HG02938 (cell line): Measurements from ENCODE around the gene RPP25L.
"Not testable (repeated sequence)": the region's sequence is repeated elsewhere in the genome, so short reads cannot be mapped to it uniquely, and the experiment has no call there.

Experiments used
- ATAC-seq: cut with Tn5 transposase; IDR thresholded peaks from one replicate; pipeline ENCODE4 v1.9.1; 2021; ENCODE audit warnings: mild to moderate bottlenecking, moderate library complexity; ENCODE audit not compliant: unreplicated experiment

Gene RPP25L, protein sequence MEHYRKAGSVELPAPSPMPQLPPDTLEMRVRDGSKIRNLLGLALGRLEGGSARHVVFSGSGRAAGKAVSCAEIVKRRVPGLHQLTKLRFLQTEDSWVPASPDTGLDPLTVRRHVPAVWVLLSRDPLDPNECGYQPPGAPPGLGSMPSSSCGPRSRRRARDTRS

DNA sequence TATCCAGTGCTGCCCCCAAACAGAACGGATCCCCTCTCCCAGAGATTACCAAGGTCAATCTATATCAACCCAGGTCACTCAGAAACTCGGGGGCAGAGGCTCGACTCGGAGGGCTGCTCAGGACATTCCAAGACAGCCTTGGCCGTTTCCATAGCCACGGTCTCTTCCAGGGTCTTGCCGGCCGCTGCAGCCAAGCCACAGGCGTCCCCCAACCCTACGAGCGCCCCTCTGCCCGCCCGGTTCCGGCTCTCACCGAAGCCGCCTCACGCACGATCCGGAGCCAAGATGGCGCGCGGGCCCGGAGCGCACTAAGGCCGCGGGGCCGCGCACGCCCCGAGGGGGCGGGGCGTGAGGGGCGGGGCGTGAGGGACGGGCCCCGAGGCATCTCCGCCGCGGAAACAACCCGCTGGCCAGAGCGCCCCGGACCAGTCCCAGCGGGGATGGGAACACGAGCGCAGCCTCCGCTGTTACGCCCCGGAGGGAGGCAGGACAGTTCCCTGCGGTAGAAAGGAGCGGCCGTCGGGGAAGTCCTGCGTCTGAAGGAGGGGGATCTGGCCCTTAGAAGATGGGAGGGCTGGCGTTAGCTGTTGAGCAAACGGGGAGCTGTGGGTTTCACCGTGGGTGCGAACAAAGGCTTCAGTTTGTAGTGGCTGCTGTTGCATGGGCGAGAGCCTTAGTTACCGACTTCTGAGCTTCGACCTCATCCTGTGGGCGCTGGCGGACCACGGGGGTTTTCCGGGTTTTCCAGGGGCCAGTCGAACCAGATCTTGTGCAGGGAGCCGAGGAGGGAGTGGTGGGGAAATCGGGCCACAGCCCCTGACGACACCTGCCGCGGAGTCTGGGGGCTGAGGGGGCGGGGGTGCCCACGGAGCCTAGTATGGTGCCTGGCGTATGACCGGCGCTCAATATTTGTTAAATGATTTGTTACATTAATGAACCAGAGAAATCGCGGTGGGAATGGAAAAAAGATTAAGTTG, at the start of gene RPP25L:
Gene RPP25L, minus strand, starts transcription at position 287 of the 977 bp plus-strand sequence. CDS start 801 bp downstream, outside the sequence.
- peak; percentile 51 for ATAC-seq

DNA sequence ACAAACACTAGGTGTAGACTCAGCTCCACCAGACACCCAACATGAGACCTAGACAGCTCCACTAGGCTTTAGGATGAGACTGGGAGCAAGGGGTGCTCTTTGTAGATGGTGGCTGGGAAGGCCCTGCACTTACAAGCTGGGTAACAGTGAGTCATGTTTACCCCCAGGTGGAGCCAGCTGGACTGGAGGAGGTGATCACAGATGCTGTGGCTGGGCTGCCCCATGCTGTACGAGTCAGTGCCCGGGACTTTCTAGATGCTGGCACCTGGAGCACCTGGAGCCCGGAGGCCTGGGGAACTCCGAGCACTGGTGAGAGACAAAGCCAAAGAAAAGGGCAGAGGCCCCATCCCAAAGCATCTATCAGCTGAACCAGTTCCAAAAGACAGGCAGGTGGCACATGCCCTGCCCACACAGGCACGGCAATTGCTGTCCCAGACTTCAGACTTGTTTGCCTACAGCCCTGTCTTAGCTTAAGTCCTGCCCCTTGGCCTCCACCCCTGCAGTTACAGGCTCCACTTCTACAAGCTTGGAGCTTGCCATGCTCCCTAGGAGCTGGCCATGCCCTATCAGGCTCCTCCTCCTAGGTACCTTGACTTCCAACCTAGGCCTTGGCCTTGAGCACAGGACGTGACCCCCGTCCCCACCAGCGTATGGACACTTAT, 47.8 kb upstream of the RPP25L start:
- ATAC-seq, result no peak

DNA sequence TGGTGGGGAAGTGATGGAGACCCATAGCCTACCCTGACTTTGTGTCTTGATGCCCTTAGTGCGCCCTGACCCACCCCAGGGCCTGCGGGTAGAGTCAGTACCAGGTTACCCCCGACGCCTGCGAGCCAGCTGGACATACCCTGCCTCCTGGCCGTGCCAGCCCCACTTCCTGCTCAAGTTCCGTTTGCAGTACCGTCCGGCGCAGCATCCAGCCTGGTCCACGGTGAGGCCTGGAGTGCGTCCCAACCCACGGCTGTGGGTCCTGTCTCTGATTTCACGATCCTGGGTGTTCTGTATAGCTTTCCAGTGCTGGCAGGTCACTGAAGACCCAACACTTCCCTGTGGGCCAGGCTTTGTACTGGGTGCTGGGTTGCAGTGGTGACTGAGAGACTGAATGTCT, 46.6 kb upstream of the RPP25L start:
- no peak for ATAC-seq

DNA sequence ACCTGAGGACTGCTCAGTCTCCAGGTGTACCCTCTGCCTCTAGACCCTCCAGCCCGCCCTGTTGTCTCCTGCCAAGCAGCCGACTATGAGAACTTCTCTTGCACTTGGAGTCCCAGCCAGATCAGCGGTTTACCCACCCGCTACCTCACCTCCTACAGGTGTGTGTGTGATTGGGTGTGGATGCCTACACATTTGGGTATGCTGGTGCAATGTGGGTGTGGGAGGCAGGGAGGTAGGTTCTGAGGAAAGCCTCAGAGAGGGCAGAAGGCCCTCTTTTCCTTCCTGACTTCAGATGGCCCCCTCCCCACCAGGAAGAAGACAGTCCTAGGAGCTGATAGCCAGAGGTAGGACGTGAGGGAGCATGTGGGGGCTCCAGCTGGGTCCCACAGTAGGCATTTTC, 45.1 kb upstream of the RPP25L start:
- no peak for ATAC-seq

DNA sequence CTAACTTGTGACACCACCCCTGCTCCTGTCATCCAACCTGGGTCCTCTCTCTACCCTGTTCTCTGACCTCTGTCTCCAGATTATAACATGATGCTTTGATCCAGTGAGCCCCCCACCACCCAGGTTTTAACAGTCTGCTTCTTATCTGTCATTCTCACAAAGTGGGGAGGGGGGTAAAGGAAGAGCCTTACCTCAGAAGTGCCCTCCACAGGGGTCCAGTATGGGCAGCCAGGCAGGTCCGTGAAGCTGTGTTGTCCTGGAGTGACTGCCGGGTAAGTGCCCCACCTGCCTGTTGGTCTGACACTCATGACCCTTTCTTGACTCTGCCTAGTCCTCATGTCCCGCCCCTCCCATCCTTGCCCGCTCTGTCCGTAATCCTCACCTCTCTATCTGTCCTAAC, 43.5 kb upstream of the RPP25L start:
- no peak for ATAC-seq

DNA sequence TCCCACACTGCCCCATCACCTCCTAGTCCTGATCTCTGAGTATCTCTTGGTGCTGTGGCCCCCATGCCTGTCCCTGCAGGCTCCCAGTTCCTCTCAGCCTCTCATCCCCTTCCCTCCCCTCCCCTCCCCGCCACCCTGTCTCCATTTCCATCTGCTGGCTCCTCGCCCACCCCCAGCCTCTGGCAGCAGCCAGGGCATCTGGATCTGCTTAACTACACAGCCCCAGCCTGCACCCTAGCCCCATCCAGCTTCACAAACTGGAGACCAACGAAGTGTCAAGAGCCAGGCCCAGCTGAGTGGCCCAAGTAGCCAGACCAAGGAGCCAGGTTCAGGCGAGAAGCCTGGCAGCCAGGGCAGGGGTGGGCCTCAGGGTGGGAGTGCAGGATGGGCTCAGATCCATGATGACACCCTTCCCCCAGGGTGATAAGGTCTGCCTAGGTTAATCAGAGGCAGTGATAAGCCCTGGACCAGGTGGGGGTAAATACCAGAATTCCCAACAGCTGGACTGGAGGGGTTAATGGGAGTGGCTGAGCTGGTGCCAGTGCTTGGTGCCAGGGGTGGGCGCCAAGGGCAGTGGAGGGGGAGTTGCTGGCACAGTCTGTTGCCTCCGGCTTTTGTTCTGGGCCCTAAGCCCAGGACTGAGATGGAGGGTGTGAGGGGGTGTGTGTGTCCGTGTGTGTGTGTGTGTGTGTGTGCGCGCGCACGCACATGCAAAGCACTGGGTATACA, 42.6 kb upstream of the RPP25L start:
- no peak for ATAC-seq

DNA sequence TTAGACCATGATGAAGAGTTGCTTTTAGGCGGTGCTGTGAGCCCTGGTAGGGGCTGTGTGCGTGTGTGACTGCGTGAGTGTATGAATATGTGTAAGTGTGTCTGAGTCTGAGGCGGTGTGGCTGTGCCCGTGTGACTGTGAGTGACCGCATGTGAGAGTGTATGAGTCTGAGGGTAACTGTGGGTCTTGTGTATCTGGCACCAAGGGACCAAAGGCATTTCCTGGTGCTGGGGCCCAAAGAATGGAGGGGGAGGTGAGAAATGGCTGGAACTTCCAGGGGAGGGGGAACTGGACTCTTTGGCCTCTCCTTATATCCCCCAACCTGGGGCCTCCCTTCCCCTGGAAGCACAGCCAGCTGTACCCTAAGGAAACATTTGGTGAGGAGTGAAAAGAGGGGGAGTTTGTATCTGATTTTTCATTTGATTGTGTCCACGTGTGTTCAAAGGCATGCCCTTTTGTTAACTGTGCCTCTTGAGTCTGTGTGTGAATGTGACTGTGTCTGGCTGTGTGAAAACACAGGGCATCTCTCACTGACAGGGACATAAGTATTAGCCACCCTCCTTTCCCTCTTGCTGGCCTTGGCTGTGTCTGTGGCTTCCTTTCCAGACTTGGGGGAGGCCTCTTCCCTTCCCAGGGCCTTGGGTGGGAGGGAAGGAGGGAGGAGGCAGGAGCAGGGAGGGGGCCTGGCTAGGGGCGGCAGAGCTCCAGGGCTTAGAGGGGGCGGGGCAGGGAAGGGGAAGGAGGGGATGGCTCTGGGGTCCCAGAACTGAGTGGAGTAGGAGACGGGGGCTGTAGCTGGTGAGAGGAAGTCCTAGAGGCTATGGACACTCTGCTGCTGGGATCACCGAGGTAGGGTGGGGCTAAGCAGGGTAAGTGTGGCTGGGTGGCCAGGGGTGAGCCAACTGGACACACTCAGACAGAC, 41.5 kb upstream of the RPP25L start:
- ATAC-seq, result no peak

DNA sequence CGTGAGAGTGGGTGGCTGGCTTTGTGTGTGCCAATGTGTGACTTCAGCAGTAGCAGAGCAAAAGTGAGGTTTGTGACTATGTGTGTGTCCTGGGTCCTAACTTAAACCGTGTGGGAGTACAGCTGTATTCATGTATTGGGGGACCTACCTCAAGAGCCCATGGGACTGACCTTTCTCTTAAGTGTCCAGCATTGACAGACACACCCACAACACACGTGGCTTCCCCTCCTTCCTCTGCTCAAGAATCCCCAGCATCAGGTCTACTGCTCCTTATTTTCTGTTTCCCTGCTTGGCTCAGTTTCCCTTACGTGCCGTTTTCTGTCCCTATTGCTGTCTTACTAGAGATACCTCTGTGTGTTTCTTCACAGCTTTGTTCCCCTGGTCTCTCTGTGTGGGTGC, 40.7 kb upstream of the RPP25L start:
- no peak for ATAC-seq

DNA sequence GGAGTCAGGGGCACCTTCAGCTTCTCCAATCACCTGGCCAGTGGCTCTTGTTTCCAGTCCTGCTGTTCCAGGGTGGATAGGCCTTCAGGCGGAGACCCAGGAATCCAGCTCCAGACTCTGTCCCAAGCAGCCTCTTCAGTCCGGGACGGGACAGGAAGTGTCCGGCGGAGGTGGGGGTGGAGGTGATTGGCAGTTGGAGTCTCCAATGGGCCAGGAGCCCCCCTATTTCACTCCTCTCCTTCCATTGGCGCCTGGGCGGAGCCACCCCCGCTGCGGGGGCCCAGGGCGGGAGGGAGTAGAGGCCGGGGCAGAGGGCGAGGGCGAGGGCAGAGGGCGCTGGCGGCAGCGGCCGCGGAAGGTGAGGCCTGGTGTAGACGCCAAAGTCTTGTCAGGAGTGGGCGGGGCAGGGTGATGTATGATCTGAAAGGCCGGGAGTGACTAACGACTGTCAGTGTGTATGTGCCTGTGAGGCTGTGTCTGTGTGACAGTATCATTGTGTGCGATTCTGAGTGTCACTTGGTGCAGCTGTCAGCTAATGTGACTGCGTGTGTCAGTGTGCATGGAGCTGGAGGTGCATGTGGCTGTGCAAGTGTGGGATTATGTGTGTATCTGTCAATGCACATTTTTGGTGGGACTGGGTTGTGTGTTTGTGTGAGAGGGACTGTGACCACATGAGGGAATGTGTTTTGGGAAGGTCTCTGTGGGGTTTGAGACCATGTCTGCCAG, 40.1 kb upstream of the RPP25L start, which contains the start of gene IL11RA:
Gene IL11RA, plus strand, starts transcription at position 310 of the 726 bp plus-strand sequence. CDS start 3,033 bp downstream, outside the sequence.
- ATAC-seq, result no peak

DNA sequence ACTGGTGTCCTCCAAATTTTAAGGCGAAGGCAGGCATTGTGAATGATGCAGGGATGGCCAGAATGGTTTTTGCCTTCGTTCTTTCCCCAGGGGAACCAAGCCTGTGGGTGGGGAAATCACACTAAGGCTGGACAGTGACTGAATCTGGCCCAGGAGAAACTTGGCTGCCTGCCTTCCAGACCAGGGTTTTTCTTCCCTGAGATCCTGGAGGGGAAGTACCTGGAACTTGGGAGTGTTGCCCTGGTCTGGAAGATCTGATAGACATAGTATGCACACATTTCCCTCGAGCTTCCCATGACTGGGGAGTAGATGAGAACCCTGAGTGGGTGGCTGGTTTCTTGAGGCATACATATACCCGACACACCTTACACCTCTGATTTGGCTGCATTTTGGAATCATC, 39.4 kb upstream of the RPP25L start:
- ATAC-seq, result no peak

DNA sequence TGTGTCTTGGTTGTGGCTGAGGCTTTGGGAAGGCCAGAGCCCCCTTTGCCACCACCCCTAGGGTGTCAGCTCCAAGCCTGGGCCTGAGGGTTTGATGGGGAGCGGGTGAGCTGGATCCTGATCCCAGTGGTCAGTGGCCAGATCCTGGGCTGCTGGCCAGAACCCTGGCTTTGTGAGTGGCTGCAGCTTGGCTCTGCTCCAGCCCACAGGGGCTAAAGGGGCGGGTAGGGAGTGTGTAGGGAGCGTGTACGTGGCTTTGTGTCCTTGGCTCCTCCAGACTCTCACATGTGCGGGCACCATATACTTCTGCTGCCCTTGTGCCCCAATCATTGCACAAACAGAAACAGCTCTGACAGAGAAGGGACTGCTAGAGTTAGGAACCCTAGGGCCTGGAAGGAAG, 38.9 kb upstream of the RPP25L start:
- no peak for ATAC-seq

DNA sequence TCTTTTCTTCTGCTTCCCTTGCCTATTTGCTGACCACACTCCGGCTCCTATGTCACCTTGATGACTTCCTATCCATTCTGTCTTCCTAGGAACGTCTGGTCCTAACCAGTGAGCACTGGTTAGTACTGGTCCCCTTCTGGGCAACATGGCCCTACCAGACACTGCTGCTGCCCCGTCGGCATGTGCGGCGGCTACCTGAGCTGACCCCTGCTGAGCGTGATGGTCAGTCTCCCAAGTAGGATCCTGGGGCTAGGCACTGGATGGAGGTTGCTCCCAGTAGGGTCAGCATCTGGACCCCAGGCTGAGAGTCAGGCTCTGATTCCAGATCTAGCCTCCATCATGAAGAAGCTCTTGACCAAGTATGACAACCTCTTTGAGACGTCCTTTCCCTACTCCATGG, 36.8 kb upstream of the RPP25L start:
- ATAC-seq, result no peak

DNA sequence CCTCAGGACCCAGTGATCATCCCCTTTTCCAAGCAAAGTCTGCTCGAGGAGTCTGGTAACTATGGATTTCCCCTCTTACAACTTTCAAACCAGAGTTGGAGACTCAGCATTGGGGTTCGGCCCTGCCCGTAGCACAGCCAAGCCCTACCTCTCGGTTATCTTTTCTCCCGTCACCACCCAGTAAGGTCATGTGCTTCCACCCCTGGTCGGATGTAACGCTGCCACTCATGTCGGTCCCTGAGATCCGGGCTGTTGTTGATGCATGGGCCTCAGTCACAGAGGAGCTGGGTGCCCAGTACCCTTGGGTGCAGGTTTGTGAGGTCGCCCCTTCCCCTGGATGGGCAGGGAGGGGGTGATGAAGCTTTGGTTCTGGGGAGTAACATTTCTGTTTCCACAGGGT, 35.8 kb upstream of the RPP25L start:
- no peak for ATAC-seq

DNA sequence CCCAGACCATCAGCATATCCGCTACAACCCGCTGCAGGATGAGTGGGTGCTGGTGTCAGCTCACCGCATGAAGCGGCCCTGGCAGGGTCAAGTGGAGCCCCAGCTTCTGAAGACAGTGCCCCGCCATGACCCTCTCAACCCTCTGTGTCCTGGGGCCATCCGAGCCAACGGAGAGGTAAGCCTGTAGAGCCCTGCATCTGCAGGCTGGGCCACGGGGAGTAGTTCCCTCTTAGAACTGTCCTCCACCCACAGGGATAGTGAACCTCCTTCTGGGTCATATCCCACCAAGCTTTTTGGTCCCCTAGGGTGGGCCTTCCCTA, 35.1 kb upstream of the RPP25L start:
- peak; percentile 36 for ATAC-seq

DNA sequence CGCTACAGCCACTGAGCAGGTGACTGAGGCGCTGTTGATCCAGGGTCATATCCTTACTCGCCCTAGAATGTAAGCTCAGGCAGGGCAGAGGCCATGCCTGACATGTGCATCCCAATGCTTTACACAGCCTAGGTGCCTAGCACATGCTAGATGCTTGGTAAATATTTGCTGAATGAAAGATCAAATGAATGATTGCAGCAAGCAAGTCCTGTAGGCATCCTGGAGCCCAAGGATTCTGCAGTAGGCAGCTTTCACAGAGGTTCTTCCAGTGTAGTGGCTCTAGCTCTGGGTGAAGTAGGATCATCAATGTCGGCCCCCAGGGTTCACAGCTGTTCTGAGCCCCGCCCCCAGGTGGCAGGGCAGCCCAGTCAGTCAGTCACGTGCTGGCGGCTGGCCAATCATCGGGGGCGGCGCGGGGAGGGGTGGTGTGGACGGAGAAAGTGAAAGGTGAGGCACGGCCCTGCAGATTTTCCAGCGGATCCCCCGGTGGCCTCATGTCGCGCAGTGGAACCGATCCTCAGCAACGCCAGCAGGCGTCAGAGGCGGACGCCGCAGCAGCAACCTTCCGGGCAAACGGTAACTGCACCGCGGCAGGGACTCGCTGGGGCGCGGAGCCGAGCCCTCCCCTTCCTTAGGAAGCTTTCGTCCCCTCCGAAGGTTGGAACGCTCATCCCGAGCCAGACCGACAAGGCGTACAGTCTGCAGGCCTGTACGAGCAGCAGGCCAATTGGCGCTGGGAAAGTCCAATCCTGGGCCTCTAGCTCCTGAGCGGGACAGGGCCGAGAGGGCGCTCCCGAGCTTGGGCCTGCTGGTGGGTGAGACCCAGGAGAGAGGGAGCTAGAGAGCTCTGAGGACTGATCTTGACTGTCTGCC, 34.5 kb upstream of the RPP25L start, which contains the start of gene GALT:
Gene GALT, plus strand, starts transcription at position 465 of the 873 bp plus-strand sequence. Its CDS starts 30 bp downstream, at position 495.
- peak; percentile 75 for ATAC-seq

DNA sequence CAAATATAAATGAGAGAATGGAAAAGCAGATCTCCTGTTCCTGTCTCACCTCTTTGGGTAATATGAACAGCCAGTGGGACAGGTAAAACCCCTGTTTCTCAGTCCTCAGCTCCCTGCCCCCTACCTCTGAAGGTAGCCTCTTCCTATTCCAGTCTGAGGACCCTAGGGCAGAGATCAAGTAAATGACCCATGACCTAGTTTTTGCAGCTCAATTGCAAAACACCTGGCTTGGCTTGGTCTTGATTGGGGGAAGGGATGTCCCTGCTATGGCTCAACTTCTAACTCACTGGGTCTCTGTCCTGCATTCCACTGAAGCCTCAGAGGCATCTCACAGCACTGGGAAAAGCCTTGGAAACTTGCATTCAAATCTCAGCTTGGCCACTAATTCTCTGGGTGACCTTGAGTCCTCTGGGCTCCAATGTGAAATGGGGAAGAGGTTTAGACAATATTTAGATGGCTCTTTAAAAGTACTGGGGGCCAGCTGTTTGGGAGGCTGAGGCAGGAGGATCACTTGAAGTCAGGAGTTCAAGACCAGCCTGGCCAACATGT, 32.9 kb upstream of the RPP25L start:
- no peak for ATAC-seq

DNA sequence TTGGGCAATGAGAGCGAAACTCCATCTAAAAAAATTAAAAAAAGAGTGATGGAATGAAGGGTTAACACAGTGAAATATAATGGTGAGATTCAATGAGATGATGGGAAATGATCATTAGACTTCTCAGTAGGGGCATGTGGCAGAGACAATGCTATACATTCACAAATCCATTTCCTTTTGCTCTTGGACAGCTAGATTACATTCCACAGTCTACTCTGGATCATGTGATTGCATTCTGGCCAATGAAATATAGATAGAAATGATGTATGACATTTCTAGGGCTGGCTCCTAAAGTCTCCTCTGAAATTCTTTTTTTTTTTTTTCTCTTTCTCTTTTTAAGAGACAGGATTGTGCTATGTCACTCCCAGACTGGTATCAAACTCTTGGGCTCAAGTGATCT, 30.8 kb upstream of the RPP25L start:
- no peak for ATAC-seq

DNA sequence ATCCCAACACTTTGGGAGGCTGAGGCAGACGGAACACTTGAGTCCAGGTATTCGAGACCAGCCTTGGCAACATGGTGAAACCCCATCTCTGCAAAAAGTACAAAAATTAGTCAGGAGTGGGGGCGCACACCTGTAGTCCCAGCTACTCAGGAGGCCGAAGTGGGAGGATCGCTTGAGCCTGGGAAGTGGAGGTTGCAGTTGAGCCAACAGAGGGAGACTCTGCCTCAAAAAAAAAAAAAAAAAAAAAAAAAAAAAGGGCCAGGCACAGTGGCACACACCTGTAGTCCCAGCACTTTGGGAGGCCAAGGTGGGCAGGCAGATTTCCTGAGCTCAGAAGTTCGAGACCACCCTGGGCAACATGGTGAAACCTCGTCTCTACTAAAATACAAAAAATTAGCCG, 27.4 kb upstream of the RPP25L start:
- ATAC-seq, result not testable (repeated sequence)
